ENCODE results near the gene AGK. TPM values are rescaled to one million over a fixed set of nuclear protein-coding genes. Genes with fewer than 3 reads are reported as not detected.

The AGK gene
- total RNA-seq, 1 experiment from 2014 or later: 32.6 TPM

GRCh38 chr7:141513720-141514119 lies 37.5 kb upstream of the AGK start:
- BruUV-seq (replicated peaks): no TSS peak
- Histone ChIP-seq H3K27ac (ENCODE audit: low read length) (no peak overlapping the region), H3K9me3 (ENCODE audit: control insufficient read depth, insufficient read depth, low read depth, low read length) (no peaks in the 10 kb centered on the region), H3K4me3 (ENCODE audit: low read depth in 2 of 2, low read length in 2 of 2) (no peak overlapping the region), H3K27me3 (ENCODE audit: control insufficient read depth, insufficient read depth, low read length) (peaks cover 19% of the 10 kb centered on the region), H3K36me3 (ENCODE audit: control insufficient read depth, insufficient read depth, low read length) (no peaks in the 10 kb centered on the region), H3K4me1 (ENCODE audit: control insufficient read depth, insufficient read depth, low read length) (peaks cover 3% of the 10 kb centered on the region; the same call in 1 of the 2 replicates)
- POLR2A ChIA-PET: no interaction called here
- CTCF ChIA-PET: no interaction called here
- TF ChIP-seq REST (IDR thresholded peaks at IDR 0.05; ENCODE audit: insufficient read depth in 1 of 2, low read depth in 2 of 2, low read length in 1 of 2) (no peak), SIN3A (IDR thresholded peaks at IDR 0.05; ENCODE audit: borderline replicate concordance, insufficient read depth, low read depth, low read length) (no peak), POLR2AphosphoS5 (IDR thresholded peaks at IDR 0.05; ENCODE audit: low read depth, low read length) (no peak), CTCF (IDR thresholded peaks at IDR 0.05) (no peak), TCF7L2 (IDR thresholded peaks at IDR 0.05; ENCODE audit: low read depth, low read length) (no peak)
- intact Hi-C loops (cut with micrococcal nuclease; ENCODE audit: unreplicated experiment): no loop called here
- DNase-seq (ENCODE audit: low read depth, low spot score) (no peak), ATAC-seq (no peak)
- in situ Hi-C loops (cut with HindIII; ENCODE audit: low pct_unique_long_range_greater_than_20kb, low sequenced_read_pairs): no loop called here

- Histone ChIP-seq H3K27ac (ENCODE audit: low read length) (no peak overlapping the region), H3K4me3 (ENCODE audit: low read depth in 2 of 2, low read length in 2 of 2) (no peak overlapping the region), H3K27me3 (ENCODE audit: control insufficient read depth, insufficient read depth, low read length) (peaks cover 20% of the 10 kb centered on the region), H3K4me1 (ENCODE audit: control insufficient read depth, insufficient read depth, low read length) (peaks cover 3% of the 10 kb centered on the region; the same call in 1 of the 2 replicates), H3K9me3 (ENCODE audit: control insufficient read depth, insufficient read depth, low read depth, low read length) (no peaks in the 10 kb centered on the region), H3K36me3 (ENCODE audit: control insufficient read depth, insufficient read depth, low read length) (no peaks in the 10 kb centered on the region)
- ATAC-seq (no peak), DNase-seq (ENCODE audit: low read depth, low spot score) (no peak)
- in situ Hi-C loops (cut with HindIII; ENCODE audit: low pct_unique_long_range_greater_than_20kb, low sequenced_read_pairs): no loop called here
- ChIA-PET POLR2A (no interaction called here), CTCF (no interaction called here)
- intact Hi-C loops (cut with micrococcal nuclease; ENCODE audit: unreplicated experiment): no loop called here
- no peak for TF ChIP-seq TCF7L2 (IDR thresholded peaks at IDR 0.05; ENCODE audit: low read depth, low read length)
- TF ChIP-seq SIN3A (IDR thresholded peaks at IDR 0.05; ENCODE audit: borderline replicate concordance, insufficient read depth, low read depth, low read length): no peak
- no peak for TF ChIP-seq POLR2AphosphoS5 (IDR thresholded peaks at IDR 0.05; ENCODE audit: low read depth, low read length)
- TF ChIP-seq REST (IDR thresholded peaks at IDR 0.05; ENCODE audit: insufficient read depth in 1 of 2, low read depth in 2 of 2, low read length in 1 of 2): no peak
- TF ChIP-seq CTCF (IDR thresholded peaks at IDR 0.05): no peak
- BruUV-seq (replicated peaks): no TSS peak
Measured at GRCh38 chr7:141515941-141516340, 35.3 kb upstream of the AGK start.

All from Panc1 (cell line).